Colonic mucosa (tissue), 4 donors: ENCODE measurements around the gene TRIM8. TPM values are rescaled to one million over a fixed set of nuclear protein-coding genes. Genes with fewer than 3 reads are reported as not detected.

Experiments
- DNase-seq: peaks from one replicate; pipeline ENCODE4 v3.0.0-alpha.2; 2020
- H3K27ac ChIP-seq: fragments of 200-600 bp; one replicate; pipeline ENCODE4 v1.8.0; 2021
- H3K27me3 ChIP-seq: fragments of 200-600 bp; one replicate; pipeline ENCODE4 v1.8.0; 2021
- H3K36me3 ChIP-seq: fragments of 200-600 bp; one replicate; pipeline ENCODE4 v1.8.0; 2021
- H3K4me1 ChIP-seq: fragments of 200-600 bp; one replicate; pipeline ENCODE4 v1.8.0; 2021; ENCODE audit warnings: mild to moderate bottlenecking
- H3K4me3 ChIP-seq: fragments of 200-600 bp; one replicate; pipeline ENCODE4 v1.8.0; 2021
- H3K9ac ChIP-seq, 2 donors: one replicate each; pipeline ENCODE4 v1.7.0; 2013; ENCODE audit warnings: control low read depth in 2 of 2, low read depth in 2 of 2, low read length in 2 of 2
- H3K9me3 ChIP-seq: fragments of 200-600 bp; one replicate; pipeline ENCODE4 v1.8.0; 2021
- intact Hi-C: fragments of 100-400 bp; cut with DNase I; formaldehyde crosslinking; loops from one replicate; pipeline ENCODE4 v1.14.1; 2022
- total RNA-seq, 2 donors: library from RNA; stranded (reverse); fragmentation: NEBNext Ultra II Directional in 1 of 2; extraction: Animal tissue kit (Norgen Biotek cat#: 25700) in 1 of 2; gene quantifications; one replicate each; pipeline ENCODE4 v1.2.1, GENCODE V29; 2021
- TF ChIP-seq, protein P1 (sequence below): fragments of 200-600 bp; IDR thresholded peaks from one replicate; pipeline ENCODE4 v1.8.0; 2022; ENCODE audit warnings: antibody characterized with exemption, mild to moderate bottlenecking
- donor health status: healthy.
- donor health status: DM: no; HTN: no; CAD: no.
- donor health status: DM: no; HTN: no; CAD: no.

TRIM8 gene
- total RNA-seq, 2 donors from 2014 or later = 64.9 to 79.6 TPM

GRCh38 chr10:102611514-102612087, 32.7 kb upstream of the TRIM8 start:
- H3K4me1 ChIP-seq = no peaks in the 10 kb centered on the region
- no peaks in the 10 kb centered on the region for H3K27me3 ChIP-seq

DNA sequence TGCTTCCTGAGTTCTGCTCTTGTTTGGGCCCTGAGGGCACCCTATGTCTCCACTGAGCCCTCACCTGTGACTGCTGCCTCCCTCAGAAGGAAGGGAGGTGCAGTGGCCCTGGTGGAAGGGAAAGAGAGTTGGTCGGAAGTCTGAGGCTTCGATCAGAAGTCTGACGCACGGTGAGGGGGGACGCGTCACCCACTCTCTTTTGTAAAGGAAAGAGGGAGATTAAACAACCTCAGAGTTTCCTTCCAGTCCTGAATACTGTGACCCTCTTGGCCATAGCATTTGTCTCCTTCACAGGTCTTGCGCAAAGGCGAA, 31.4 kb upstream of the TRIM8 start:
- no peaks in the 10 kb centered on the region for H3K9me3 ChIP-seq
- no peak overlapping the region for H3K27ac ChIP-seq
- intact Hi-C loops = no loop called here
- no peaks in the 10 kb centered on the region for H3K36me3 ChIP-seq
- peak; percentile 15 for DNase-seq
- H3K4me3 ChIP-seq = no peak overlapping the region
- TF ChIP-seq, protein P1, sequence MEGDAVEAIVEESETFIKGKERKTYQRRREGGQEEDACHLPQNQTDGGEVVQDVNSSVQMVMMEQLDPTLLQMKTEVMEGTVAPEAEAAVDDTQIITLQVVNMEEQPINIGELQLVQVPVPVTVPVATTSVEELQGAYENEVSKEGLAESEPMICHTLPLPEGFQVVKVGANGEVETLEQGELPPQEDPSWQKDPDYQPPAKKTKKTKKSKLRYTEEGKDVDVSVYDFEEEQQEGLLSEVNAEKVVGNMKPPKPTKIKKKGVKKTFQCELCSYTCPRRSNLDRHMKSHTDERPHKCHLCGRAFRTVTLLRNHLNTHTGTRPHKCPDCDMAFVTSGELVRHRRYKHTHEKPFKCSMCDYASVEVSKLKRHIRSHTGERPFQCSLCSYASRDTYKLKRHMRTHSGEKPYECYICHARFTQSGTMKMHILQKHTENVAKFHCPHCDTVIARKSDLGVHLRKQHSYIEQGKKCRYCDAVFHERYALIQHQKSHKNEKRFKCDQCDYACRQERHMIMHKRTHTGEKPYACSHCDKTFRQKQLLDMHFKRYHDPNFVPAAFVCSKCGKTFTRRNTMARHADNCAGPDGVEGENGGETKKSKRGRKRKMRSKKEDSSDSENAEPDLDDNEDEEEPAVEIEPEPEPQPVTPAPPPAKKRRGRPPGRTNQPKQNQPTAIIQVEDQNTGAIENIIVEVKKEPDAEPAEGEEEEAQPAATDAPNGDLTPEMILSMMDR = no peak
- H3K4me1 ChIP-seq = no peaks in the 10 kb centered on the region
- H3K9ac ChIP-seq = peak overlapping the region in 1 of 2 donors; percentile 9
- H3K27me3 ChIP-seq = no peaks in the 10 kb centered on the region

More at GRCh38 chr10:102611514-102612087, 32.7 kb upstream of the TRIM8 start:
- Histone ChIP-seq H3K27ac (no peak overlapping the region), H3K36me3 (no peaks in the 10 kb centered on the region), H3K9me3 (no peaks in the 10 kb centered on the region), H3K4me3 (no peak overlapping the region), H3K9ac (no peak overlapping the region)
- DNase-seq = peak; percentile 19
- TF ChIP-seq, protein P1 = no peak
- intact Hi-C loops = no loop called here

GRCh38 chr10:102613286-102613685, 31.0 kb upstream of the TRIM8 start:
- H3K27ac ChIP-seq = no peak overlapping the region
- no peaks in the 10 kb centered on the region for H3K9me3 ChIP-seq
- no peak overlapping the region for H3K9ac ChIP-seq
- no peaks in the 10 kb centered on the region for H3K4me1 ChIP-seq
- TF ChIP-seq, protein P1 = no peak
- H3K27me3 ChIP-seq = no peaks in the 10 kb centered on the region
- intact Hi-C loops = no loop called here
- no peak overlapping the region for H3K4me3 ChIP-seq
- no peak for DNase-seq
- no peaks in the 10 kb centered on the region for H3K36me3 ChIP-seq

GRCh38 chr10:102613785-102614184, 30.5 kb upstream of the TRIM8 start:
- Histone ChIP-seq H3K4me1 (no peaks in the 10 kb centered on the region), H3K4me3 (no peak overlapping the region), H3K9ac (no peak overlapping the region), H3K27me3 (no peaks in the 10 kb centered on the region), H3K36me3 (no peaks in the 10 kb centered on the region), H3K27ac (no peak overlapping the region), H3K9me3 (no peaks in the 10 kb centered on the region)
- intact Hi-C loops = no loop called here
- TF ChIP-seq, protein P1 = no peak
- no peak for DNase-seq

DNA sequence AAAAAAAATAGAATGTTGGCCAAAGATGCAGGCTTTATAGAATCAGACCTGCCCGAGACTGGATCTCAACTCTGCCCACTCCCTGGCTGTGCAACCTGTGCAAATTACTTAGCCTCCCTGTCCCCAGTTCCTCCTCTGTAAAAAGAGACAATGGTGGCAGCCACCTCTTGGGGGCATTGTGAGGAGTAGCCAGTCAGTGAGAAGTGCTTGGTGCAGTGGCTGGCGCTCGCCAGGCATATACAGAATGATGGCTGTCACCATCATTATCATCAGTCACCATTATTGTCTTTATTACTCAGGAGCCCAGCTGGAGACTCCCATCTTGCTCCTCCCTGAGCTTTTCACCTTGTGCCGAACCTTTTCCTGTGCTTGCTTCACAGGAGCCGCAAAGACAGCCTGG, 29.4 kb upstream of the TRIM8 start:
- Histone ChIP-seq H3K9ac (no peak overlapping the region), H3K36me3 (no peaks in the 10 kb centered on the region), H3K4me3 (no peak overlapping the region), H3K9me3 (no peaks in the 10 kb centered on the region), H3K27me3 (no peaks in the 10 kb centered on the region), H3K27ac (no peak overlapping the region), H3K4me1 (peaks cover 3% of the 10 kb centered on the region)
- TF ChIP-seq, protein P1 = no peak
- no peak for DNase-seq
- intact Hi-C loops = no loop called here
